ENCODE data around the gene CCDC85B. TPM values are rescaled to one million over a fixed set of nuclear protein-coding genes. Genes with fewer than 3 reads are reported as not detected.

CCDC85B gene
- total and polyA plus RNA-seq, 2 of the 8 experiments (the other 6 are each of a cell fraction or from before 2014, with no cell fraction given): 19.8 to 30.8 TPM

DNA sequence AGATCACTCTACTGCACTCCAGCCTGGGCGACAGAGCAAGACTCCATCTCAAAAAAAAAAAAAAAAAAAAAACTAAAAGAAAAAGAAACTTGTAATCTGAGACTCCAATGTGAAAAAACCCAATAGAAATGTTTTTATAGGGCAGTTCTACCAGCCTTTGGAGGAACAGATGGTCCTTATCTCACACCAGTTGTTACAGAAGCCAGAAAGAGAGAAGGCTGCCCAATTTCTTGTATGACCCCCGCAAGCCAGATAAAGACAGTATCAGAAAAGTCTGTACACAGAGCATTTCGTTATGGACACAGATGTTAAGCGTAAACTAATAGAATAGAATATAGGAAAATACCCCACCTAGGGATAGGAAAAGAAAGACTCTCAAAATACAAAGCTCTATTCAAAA is 43.5 kb downstream of the CCDC85B start (continued):
- TF ChIP-seq, protein P1, sequence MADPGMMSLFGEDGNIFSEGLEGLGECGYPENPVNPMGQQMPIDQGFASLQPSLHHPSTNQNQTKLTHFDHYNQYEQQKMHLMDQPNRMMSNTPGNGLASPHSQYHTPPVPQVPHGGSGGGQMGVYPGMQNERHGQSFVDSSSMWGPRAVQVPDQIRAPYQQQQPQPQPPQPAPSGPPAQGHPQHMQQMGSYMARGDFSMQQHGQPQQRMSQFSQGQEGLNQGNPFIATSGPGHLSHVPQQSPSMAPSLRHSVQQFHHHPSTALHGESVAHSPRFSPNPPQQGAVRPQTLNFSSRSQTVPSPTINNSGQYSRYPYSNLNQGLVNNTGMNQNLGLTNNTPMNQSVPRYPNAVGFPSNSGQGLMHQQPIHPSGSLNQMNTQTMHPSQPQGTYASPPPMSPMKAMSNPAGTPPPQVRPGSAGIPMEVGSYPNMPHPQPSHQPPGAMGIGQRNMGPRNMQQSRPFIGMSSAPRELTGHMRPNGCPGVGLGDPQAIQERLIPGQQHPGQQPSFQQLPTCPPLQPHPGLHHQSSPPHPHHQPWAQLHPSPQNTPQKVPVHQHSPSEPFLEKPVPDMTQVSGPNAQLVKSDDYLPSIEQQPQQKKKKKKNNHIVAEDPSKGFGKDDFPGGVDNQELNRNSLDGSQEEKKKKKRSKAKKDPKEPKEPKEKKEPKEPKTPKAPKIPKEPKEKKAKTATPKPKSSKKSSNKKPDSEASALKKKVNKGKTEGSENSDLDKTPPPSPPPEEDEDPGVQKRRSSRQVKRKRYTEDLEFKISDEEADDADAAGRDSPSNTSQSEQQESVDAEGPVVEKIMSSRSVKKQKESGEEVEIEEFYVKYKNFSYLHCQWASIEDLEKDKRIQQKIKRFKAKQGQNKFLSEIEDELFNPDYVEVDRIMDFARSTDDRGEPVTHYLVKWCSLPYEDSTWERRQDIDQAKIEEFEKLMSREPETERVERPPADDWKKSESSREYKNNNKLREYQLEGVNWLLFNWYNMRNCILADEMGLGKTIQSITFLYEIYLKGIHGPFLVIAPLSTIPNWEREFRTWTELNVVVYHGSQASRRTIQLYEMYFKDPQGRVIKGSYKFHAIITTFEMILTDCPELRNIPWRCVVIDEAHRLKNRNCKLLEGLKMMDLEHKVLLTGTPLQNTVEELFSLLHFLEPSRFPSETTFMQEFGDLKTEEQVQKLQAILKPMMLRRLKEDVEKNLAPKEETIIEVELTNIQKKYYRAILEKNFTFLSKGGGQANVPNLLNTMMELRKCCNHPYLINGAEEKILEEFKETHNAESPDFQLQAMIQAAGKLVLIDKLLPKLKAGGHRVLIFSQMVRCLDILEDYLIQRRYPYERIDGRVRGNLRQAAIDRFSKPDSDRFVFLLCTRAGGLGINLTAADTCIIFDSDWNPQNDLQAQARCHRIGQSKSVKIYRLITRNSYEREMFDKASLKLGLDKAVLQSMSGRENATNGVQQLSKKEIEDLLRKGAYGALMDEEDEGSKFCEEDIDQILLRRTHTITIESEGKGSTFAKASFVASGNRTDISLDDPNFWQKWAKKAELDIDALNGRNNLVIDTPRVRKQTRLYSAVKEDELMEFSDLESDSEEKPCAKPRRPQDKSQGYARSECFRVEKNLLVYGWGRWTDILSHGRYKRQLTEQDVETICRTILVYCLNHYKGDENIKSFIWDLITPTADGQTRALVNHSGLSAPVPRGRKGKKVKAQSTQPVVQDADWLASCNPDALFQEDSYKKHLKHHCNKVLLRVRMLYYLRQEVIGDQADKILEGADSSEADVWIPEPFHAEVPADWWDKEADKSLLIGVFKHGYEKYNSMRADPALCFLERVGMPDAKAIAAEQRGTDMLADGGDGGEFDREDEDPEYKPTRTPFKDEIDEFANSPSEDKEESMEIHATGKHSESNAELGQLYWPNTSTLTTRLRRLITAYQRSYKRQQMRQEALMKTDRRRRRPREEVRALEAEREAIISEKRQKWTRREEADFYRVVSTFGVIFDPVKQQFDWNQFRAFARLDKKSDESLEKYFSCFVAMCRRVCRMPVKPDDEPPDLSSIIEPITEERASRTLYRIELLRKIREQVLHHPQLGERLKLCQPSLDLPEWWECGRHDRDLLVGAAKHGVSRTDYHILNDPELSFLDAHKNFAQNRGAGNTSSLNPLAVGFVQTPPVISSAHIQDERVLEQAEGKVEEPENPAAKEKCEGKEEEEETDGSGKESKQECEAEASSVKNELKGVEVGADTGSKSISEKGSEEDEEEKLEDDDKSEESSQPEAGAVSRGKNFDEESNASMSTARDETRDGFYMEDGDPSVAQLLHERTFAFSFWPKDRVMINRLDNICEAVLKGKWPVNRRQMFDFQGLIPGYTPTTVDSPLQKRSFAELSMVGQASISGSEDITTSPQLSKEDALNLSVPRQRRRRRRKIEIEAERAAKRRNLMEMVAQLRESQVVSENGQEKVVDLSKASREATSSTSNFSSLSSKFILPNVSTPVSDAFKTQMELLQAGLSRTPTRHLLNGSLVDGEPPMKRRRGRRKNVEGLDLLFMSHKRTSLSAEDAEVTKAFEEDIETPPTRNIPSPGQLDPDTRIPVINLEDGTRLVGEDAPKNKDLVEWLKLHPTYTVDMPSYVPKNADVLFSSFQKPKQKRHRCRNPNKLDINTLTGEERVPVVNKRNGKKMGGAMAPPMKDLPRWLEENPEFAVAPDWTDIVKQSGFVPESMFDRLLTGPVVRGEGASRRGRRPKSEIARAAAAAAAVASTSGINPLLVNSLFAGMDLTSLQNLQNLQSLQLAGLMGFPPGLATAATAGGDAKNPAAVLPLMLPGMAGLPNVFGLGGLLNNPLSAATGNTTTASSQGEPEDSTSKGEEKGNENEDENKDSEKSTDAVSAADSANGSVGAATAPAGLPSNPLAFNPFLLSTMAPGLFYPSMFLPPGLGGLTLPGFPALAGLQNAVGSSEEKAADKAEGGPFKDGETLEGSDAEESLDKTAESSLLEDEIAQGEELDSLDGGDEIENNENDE (IDR thresholded peaks at IDR 0.05; ENCODE audit: insufficient replicate concordance, low read length): no peak
- TF ChIP-seq CREB1 (IDR thresholded peaks at IDR 0.05): no peak
- TF ChIP-seq NRF1 (IDR thresholded peaks at IDR 0.05; ENCODE audit: low read depth, low read length): no peak
- TF ChIP-seq JUND (IDR thresholded peaks at IDR 0.05; ENCODE audit: low read length): no peak
- no peak for TF ChIP-seq EGR1 (IDR thresholded peaks at IDR 0.05; ENCODE audit: borderline replicate concordance, low read depth, low read length)
- no peak for TF ChIP-seq SUZ12 (IDR thresholded peaks at IDR 0.05; ENCODE audit: low read length)
- no peak for TF ChIP-seq CTCF (IDR thresholded peaks at IDR 0.05; ENCODE audit: control extremely low read depth in 1 of 3, insufficient read depth in 1 of 3, low read depth in 1 of 3, low read length in 3 of 3)
- no peak for TF ChIP-seq CBX5 (IDR thresholded peaks at IDR 0.05; ENCODE audit: low read depth, low read length)
- TF ChIP-seq JUN (IDR thresholded peaks at IDR 0.05; ENCODE audit: low read depth, low read length): no peak
- TF ChIP-seq CEBPB (IDR thresholded peaks at IDR 0.05; ENCODE audit: low read depth, low read length): no peak

Measured in H1 (cell line).